OCI-LY7 (cell line): ENCODE measurements around the gene DNMT1.

ENCODE experiments used
- EZH2phosphoT487 ChIP-seq: fragments of 200-600 bp; sonication (generic); IDR thresholded peaks from 2 replicates; pipeline ENCODE4 v1.6.1; 2018; ENCODE audit warnings: low read depth, borderline replicate concordance, mild to moderate bottlenecking, mixed run types, antibody characterized with exemption, low read length, moderate library complexity, mixed read lengths
- TF ChIP-seq, protein P1 (sequence below): fragments of 200-600 bp; sonication (generic); conservative IDR thresholded peaks from 2 replicates; pipeline ENCODE4 v1.5.1; 2014; ENCODE audit warnings: mild to moderate bottlenecking, antibody characterized with exemption, low read length, moderate library complexity, mixed read lengths

DNA sequence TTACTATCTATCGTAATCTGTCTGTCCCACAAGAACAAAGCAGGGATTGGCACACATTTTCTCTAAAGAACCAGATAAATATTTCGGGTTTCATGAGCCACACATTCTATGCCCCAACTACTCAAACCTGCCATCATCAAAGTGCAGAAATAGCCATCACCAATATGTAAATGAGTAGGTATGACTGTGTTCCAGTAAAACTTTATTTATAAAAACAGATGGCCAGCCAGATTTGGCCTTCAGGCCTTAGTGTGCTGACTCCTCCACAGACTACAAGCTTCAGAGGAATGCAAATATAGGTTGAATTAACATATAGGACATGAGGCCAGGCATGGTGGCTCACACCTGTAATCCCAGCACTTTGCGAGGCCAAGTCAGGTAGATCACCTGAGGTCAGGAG lies 8.9 kb upstream of the DNMT1 start:
- TF ChIP-seq, protein P1, sequence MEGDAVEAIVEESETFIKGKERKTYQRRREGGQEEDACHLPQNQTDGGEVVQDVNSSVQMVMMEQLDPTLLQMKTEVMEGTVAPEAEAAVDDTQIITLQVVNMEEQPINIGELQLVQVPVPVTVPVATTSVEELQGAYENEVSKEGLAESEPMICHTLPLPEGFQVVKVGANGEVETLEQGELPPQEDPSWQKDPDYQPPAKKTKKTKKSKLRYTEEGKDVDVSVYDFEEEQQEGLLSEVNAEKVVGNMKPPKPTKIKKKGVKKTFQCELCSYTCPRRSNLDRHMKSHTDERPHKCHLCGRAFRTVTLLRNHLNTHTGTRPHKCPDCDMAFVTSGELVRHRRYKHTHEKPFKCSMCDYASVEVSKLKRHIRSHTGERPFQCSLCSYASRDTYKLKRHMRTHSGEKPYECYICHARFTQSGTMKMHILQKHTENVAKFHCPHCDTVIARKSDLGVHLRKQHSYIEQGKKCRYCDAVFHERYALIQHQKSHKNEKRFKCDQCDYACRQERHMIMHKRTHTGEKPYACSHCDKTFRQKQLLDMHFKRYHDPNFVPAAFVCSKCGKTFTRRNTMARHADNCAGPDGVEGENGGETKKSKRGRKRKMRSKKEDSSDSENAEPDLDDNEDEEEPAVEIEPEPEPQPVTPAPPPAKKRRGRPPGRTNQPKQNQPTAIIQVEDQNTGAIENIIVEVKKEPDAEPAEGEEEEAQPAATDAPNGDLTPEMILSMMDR = no peak
- no peak for TF ChIP-seq EZH2phosphoT487
